ENCODE measurements around the gene ZNF670.
"Not testable (repeated sequence)": the region's sequence is repeated elsewhere in the genome, so short reads cannot be mapped to it uniquely, and the experiment has no call there.

Gene ZNF670

GRCh38 chr1:247037511-247038320 lies 40.9 kb downstream of the ZNF670 start:
- DNase-seq: no peak

GRCh38 chr1:247032306-247032705 lies 46.3 kb downstream of the ZNF670 start:
- not testable (repeated sequence) for DNase-seq

All from fibroblast of skin of scalp (primary cell).